ENCODE data around the gene EGFR.

Gene EGFR

GRCh38 chr7:54978364-54979116 is 40.3 kb upstream of the EGFR start:
- H3K27me3 ChIP-seq (ENCODE audit: low read depth, low read length) = no peaks in the 10 kb centered on the region
- TF ChIP-seq EZH2phosphoT487 (IDR thresholded peaks at IDR 0.05; ENCODE audit: low read depth) (no peak), CTCF (IDR thresholded peaks at IDR 0.05; ENCODE audit: low read depth, low read length) (no peak)
- no peaks in the 10 kb centered on the region for H3K9me3 ChIP-seq (ENCODE audit: insufficient read depth, low read length)
- H3K36me3 ChIP-seq (replicated peaks; ENCODE audit: low read depth, low read length) = no peaks in the 10 kb centered on the region
- H4K20me1 ChIP-seq (ENCODE audit: insufficient read depth, low read length) = no peaks in the 10 kb centered on the region
- no peak overlapping the region for H3K27ac ChIP-seq (ENCODE audit: low read length)
- peaks cover 3% of the 10 kb centered on the region; the same call in 1 of the 2 replicates for H3K4me1 ChIP-seq (ENCODE audit: low read length)
- no peak overlapping the region for H3K4me2 ChIP-seq (ENCODE audit: low read length)
- H3K9ac ChIP-seq (ENCODE audit: low read length) = no peak overlapping the region
- H2AFZ ChIP-seq (ENCODE audit: low read depth, low read length) = peak overlapping the region; percentile 62
- no peaks in the 10 kb centered on the region for H3K79me2 ChIP-seq (ENCODE audit: low read length)
- H3K4me3 ChIP-seq (ENCODE audit: low read length) = no peak overlapping the region

GRCh38 chr7:54980521-54980920 is 38.3 kb upstream of the EGFR start:
- Histone ChIP-seq H3K27ac (ENCODE audit: low read length) (no peak overlapping the region), H3K4me1 (ENCODE audit: low read length) (peaks cover 3% of the 10 kb centered on the region; the same call in 1 of the 2 replicates), H3K9me3 (ENCODE audit: insufficient read depth, low read length) (no peaks in the 10 kb centered on the region), H3K79me2 (ENCODE audit: low read length) (no peaks in the 10 kb centered on the region), H2AFZ (ENCODE audit: low read depth, low read length) (no peak overlapping the region), H4K20me1 (ENCODE audit: insufficient read depth, low read length) (no peaks in the 10 kb centered on the region), H3K4me3 (ENCODE audit: low read length) (no peak overlapping the region), H3K27me3 (ENCODE audit: low read depth, low read length) (no peaks in the 10 kb centered on the region), H3K9ac (ENCODE audit: low read length) (no peak overlapping the region), H3K4me2 (ENCODE audit: low read length) (no peak overlapping the region), H3K36me3 (replicated peaks; ENCODE audit: low read depth, low read length) (no peaks in the 10 kb centered on the region)
- TF ChIP-seq EZH2phosphoT487 (IDR thresholded peaks at IDR 0.05; ENCODE audit: low read depth) (no peak), CTCF (IDR thresholded peaks at IDR 0.05; ENCODE audit: low read depth, low read length) (no peak)

- Histone ChIP-seq H3K4me3 (ENCODE audit: low read length) (no peak overlapping the region), H3K36me3 (replicated peaks; ENCODE audit: low read depth, low read length) (no peaks in the 10 kb centered on the region), H2AFZ (ENCODE audit: low read depth, low read length) (no peak overlapping the region), H3K9me3 (ENCODE audit: insufficient read depth, low read length) (no peaks in the 10 kb centered on the region), H3K79me2 (ENCODE audit: low read length) (no peaks in the 10 kb centered on the region), H4K20me1 (ENCODE audit: insufficient read depth, low read length) (no peaks in the 10 kb centered on the region), H3K4me1 (ENCODE audit: low read length) (peaks cover 3% of the 10 kb centered on the region; the same call in 1 of the 2 replicates), H3K27ac (ENCODE audit: low read length) (no peak overlapping the region), H3K4me2 (ENCODE audit: low read length) (no peak overlapping the region), H3K27me3 (ENCODE audit: low read depth, low read length) (no peaks in the 10 kb centered on the region), H3K9ac (ENCODE audit: low read length) (no peak overlapping the region)
- no peak for TF ChIP-seq CTCF (IDR thresholded peaks at IDR 0.05; ENCODE audit: low read depth, low read length)
- no peak for TF ChIP-seq EZH2phosphoT487 (IDR thresholded peaks at IDR 0.05; ENCODE audit: low read depth)
Measured at GRCh38 chr7:54981913-54982312, 36.9 kb upstream of the EGFR start.

- Histone ChIP-seq H3K4me3 (ENCODE audit: low read length) (no peak overlapping the region), H2AFZ (ENCODE audit: low read depth, low read length) (no peak overlapping the region), H4K20me1 (ENCODE audit: insufficient read depth, low read length) (no peaks in the 10 kb centered on the region), H3K9me3 (ENCODE audit: insufficient read depth, low read length) (no peaks in the 10 kb centered on the region), H3K9ac (ENCODE audit: low read length) (no peak overlapping the region), H3K79me2 (ENCODE audit: low read length) (no peaks in the 10 kb centered on the region), H3K4me2 (ENCODE audit: low read length) (no peak overlapping the region), H3K36me3 (replicated peaks; ENCODE audit: low read depth, low read length) (no peaks in the 10 kb centered on the region), H3K27me3 (ENCODE audit: low read depth, low read length) (no peaks in the 10 kb centered on the region), H3K4me1 (ENCODE audit: low read length) (peaks cover 24% of the 10 kb centered on the region), H3K27ac (ENCODE audit: low read length) (no peak overlapping the region)
- TF ChIP-seq CTCF (IDR thresholded peaks at IDR 0.05; ENCODE audit: low read depth, low read length) (no peak), EZH2phosphoT487 (IDR thresholded peaks at IDR 0.05; ENCODE audit: low read depth) (no peak)
Measured at GRCh38 chr7:54985426-54986330, 33.1 kb upstream of the EGFR start.
